K562 (cell line): ENCODE data around the gene GP1BB. TPM values are rescaled to one million over a fixed set of nuclear protein-coding genes. Genes with fewer than 3 reads are reported as not detected.
A peak's percentile ranks its signal among the peaks of the same experiment; 100 is the strongest.

Source experiments
- ATAC-seq: fragments of 200-7000 bp; cut with Tn5 transposase; 3 replicates; pipeline ENCODE4 v1.9.1; 2020; ENCODE audit warnings: moderate library complexity
- BruUV-seq: library from RNA; stranded (reverse); fragments of 400-500 nt; replicated peaks from 2 replicates; lab custom pipeline; 2021; lab: Mats Ljungman, UMichigan
- CTCF ChIA-PET: fragments of 300-600 bp; formaldehyde crosslinking; extraction: SDS; loops from one replicate; lab custom pipeline; 2021; ENCODE audit warnings: low intra/inter-chr PET ratio; lab: Yijun Ruan, JAX
- POLR2A ChIA-PET: fragments of 300-600, 350-650 bp; sonication (Branson Sonifier 250); formaldehyde crosslinking; extraction: SDS; loops from one replicate; lab custom pipeline; 2021; ENCODE audit warnings: antibody characterized with exemption, inconsistent platforms; lab: Yijun Ruan, JAX
- DNase-seq, 4 experiments: peaks; one replicate each; pipeline versions ENCODE4 v3.0.0 to v3.0.0-alpha.2; 2011 to 2018; ENCODE audit warnings: low spot score in 3 of 4, mixed read lengths in 3 of 4; ENCODE audit errors: extremely low read depth in 1 of 4
- FAIRE-seq: peaks from 2 replicates; lab custom pipeline; 2011; peaks lifted over from hg19 to GRCh38; lab: Jason Lieb, UNC
- H2AFZ ChIP-seq: 2 replicates; pipeline ENCODE4 v1.6.0; 2011; ENCODE audit warnings: low read depth, low read length, control low read depth, inconsistent platforms
- H3K27ac ChIP-seq: fragments of 200-600 bp; 3 replicates; pipeline ENCODE4 v1.8.0; 2011; ENCODE audit warnings: low read depth, mild to moderate bottlenecking, control low read depth, inconsistent platforms, low read length, moderate library complexity, mixed read lengths; ENCODE audit errors: extremely low read depth
- H3K27me3 ChIP-seq, 2 experiments: fragments of 300-600 bp in 1 of 2; 2 replicates in 1 of 2; 3 replicates in 1 of 2; pipeline versions ENCODE4 v1.6.0 to v1.8.0; 2011; ENCODE audit warnings: inconsistent platforms in 2 of 2, low read length in 2 of 2, mild to moderate bottlenecking in 1 of 2, mixed read lengths in 1 of 2, moderate library complexity in 1 of 2; ENCODE audit not compliant: control insufficient read depth in 2 of 2, insufficient read depth in 2 of 2
- H3K36me3 ChIP-seq: fragments of 300-600 bp; 3 replicates; pipeline ENCODE4 v1.8.0; 2011; ENCODE audit warnings: mild to moderate bottlenecking, low read length, inconsistent platforms; ENCODE audit not compliant: control insufficient read depth, insufficient read depth
- H3K4me1 ChIP-seq, 2 experiments: fragments of 200-600 bp in 1 of 2; replicated peaks in 1 of 2; 2 replicates in 1 of 2; 3 replicates in 1 of 2; pipeline versions ENCODE4 v1.5.1 to v1.8.0; 2011; ENCODE audit warnings: inconsistent platforms in 2 of 2, low read length in 2 of 2, mild to moderate bottlenecking in 1 of 2, mixed read lengths in 1 of 2, moderate library complexity in 1 of 2; ENCODE audit not compliant: control insufficient read depth in 2 of 2, insufficient read depth in 2 of 2
- H3K4me2 ChIP-seq: 2 replicates; pipeline ENCODE4 v1.6.1; 2011; ENCODE audit warnings: low read length, control low read depth, inconsistent platforms, mixed read lengths; ENCODE audit not compliant: insufficient read depth
- H3K4me3 ChIP-seq: fragments of 200-600 bp; sonication (generic), shearing (Covaris generic); 2 replicates; pipeline ENCODE4 v1.5.1; 2016; ENCODE audit warnings: control low read depth, inconsistent platforms
- H3K79me2 ChIP-seq: fragments of 200-600 bp; 3 replicates; pipeline ENCODE4 v1.8.0; 2011; ENCODE audit warnings: low read length, inconsistent platforms; ENCODE audit not compliant: control insufficient read depth, insufficient read depth
- H3K9ac ChIP-seq, 2 experiments: 2 replicates each; pipeline versions ENCODE4 v1.6.0 to v1.6.1; 2011; ENCODE audit warnings: low read depth in 2 of 2, low read length in 2 of 2, control low read depth in 1 of 2, inconsistent platforms in 1 of 2, mild to moderate bottlenecking in 1 of 2, mixed read lengths in 1 of 2; ENCODE audit not compliant: insufficient read depth in 1 of 2
- H3K9me1 ChIP-seq: one replicate; pipeline ENCODE4 v1.6.0; 2011; ENCODE audit warnings: inconsistent platforms, mild to moderate bottlenecking, low read length, moderate library complexity; ENCODE audit not compliant: control insufficient read depth, insufficient read depth
- H3K9me3 ChIP-seq: replicated peaks from 2 replicates; pipeline ENCODE4 v1.5.1; 2011; ENCODE audit warnings: low read depth, low read length, inconsistent platforms; ENCODE audit not compliant: control insufficient read depth, insufficient read depth
- H4K20me1 ChIP-seq: replicated peaks from 2 replicates; pipeline ENCODE4 v1.6.1; 2011; ENCODE audit warnings: low read length, inconsistent platforms, mixed read lengths; ENCODE audit not compliant: control insufficient read depth, insufficient read depth
- CTCF ChIP-seq, 3 experiments: IDR thresholded peaks in 2 of 3; conservative IDR thresholded peaks in 1 of 3; 2 replicates each; pipeline ENCODE4 v1.5.1; 2011 to 2012; ENCODE audit warnings: low read length in 3 of 3, mild to moderate bottlenecking in 3 of 3, control low read depth in 2 of 3, improper control_type of control experiment in 1 of 3, inconsistent platforms in 1 of 3, low read depth in 1 of 3, mixed read lengths in 1 of 3, moderate library complexity in 1 of 3; ENCODE audit not compliant: insufficient read depth in 2 of 3
- HNRNPLL ChIP-seq: fragments of 200-400 bp; formaldehyde crosslinking; IDR thresholded peaks from 2 replicates; pipeline ENCODE4 v1.6.1; 2017; ENCODE audit warnings: low read length, low read depth, mild to moderate bottlenecking; ENCODE audit not compliant: poor library complexity, severe bottlenecking
- KDM4B ChIP-seq, 2 experiments: fragments of 450-650 bp in 1 of 2; sonication (generic) in 1 of 2; IDR thresholded peaks; 2 replicates each; pipeline ENCODE4 v1.6.1; 2016 to 2017; ENCODE audit warnings: borderline replicate concordance in 2 of 2, antibody characterized with exemption in 1 of 2, low read depth in 1 of 2, mild to moderate bottlenecking in 1 of 2
- KDM5B ChIP-seq: fragments of 200-600 bp; sonication (generic); IDR thresholded peaks from 2 replicates; pipeline ENCODE4 v1.6.1; 2012; ENCODE audit warnings: low read depth, mild to moderate bottlenecking, moderate library complexity, low read length, control low read depth, inconsistent platforms; ENCODE audit not compliant: insufficient replicate concordance
- KLF10 ChIP-seq: fragments of 250-450 bp; sonication (Bioruptor Pico); IDR thresholded peaks from 2 replicates; pipeline ENCODE4 v1.6.1; 2021; ENCODE audit warnings: matching md5 sums
- NFE2 ChIP-seq: IDR thresholded peaks from 2 replicates; pipeline ENCODE4 v1.6.1; 2014; ENCODE audit warnings: antibody characterized with exemption, low read depth
- NFIC ChIP-seq: fragments of 450-650 bp; IDR thresholded peaks from 2 replicates; pipeline ENCODE4 v1.6.1; 2017; ENCODE audit warnings: mild to moderate bottlenecking, inconsistent platforms
- PYGO2 ChIP-seq: fragments of 450-650 bp; IDR thresholded peaks from 2 replicates; pipeline ENCODE4 v1.6.1; 2016; ENCODE audit warnings: mild to moderate bottlenecking, missing genetic modification characterization, moderate library complexity, missing compliant biosample characterization
- RBBP5 ChIP-seq: fragments of 200-600 bp; sonication (generic); IDR thresholded peaks from 2 replicates; pipeline ENCODE4 v1.6.1; 2012; ENCODE audit warnings: borderline replicate concordance, mild to moderate bottlenecking, low read length, control low read depth, inconsistent platforms; ENCODE audit not compliant: insufficient read depth, poor library complexity, severe bottlenecking
- TCF7L2 ChIP-seq: fragments of 150-350 bp; IDR thresholded peaks from 2 replicates; pipeline ENCODE4 v1.6.1; 2016; ENCODE audit warnings: low read depth, mild to moderate bottlenecking, low read length, moderate library complexity
- ZBTB7A ChIP-seq: IDR thresholded peaks from 2 replicates; pipeline ENCODE4 v1.6.1; 2011; ENCODE audit warnings: low read depth, mild to moderate bottlenecking, low read length, moderate library complexity, borderline replicate concordance; ENCODE audit not compliant: control insufficient read depth
- ZNF354B ChIP-seq: fragments of 250-450 bp; sonication (Bioruptor Pico); IDR thresholded peaks from 2 replicates; pipeline ENCODE4 v1.4.0; 2020
- WGBS: fragments of 100-300 bp; shearing (Covaris generic); methylation state at CpG from one replicate; pipeline ENCODE4 v1.1.6; 2016; ENCODE audit warnings: low coverage, mixed read lengths; ENCODE audit not compliant: insufficient coverage; ENCODE audit errors: missing lambda C conversion rate; 5-methylcytosine and 5-hydroxymethylcytosine counted together
- in situ Hi-C: fragments of 300-500 bp; cut with MboI; formaldehyde crosslinking; loops from 4 replicates; pipeline ENCODE4 v1.15.0; 2018; ENCODE audit warnings: inconsistent platforms, mixed read lengths
- intact Hi-C: fragments of 100-400 bp; cut with micrococcal nuclease; formaldehyde crosslinking; loops from 2 replicates; pipeline ENCODE4 v1.14.2; 2022
- polyA plus RNA-seq, 8 experiments: library from polyadenylated mRNA; depleted of rRNA in 4 of 8; stranded (reverse) in 5 of 8; unstranded in 3 of 8; fragments of >200 nt; fragmentation: Nextera tagmentation in 2 of 8; fragmentation: Illumina TruSeq in 1 of 8; extraction: Ambion mirVana in 2 of 8; extraction: Trizol in 1 of 8; gene quantifications; 2 replicates each; pipeline versions ENCODE4 v1.2.1 to v1.2.3, GENCODE V29; 2011 to 2014; ENCODE audit warnings: inconsistent platforms in 1 of 8, missing spikeins in 1 of 8
- total RNA-seq, 7 experiments: library from RNA; depleted of rRNA in 6 of 7; stranded (reverse); fragments of >200 nt in 6 of 7; fragmentation: Illumina TruSeq in 2 of 7; extraction: Trizol in 2 of 7; gene quantifications; 2 replicates each; pipeline versions ENCODE4 v1.2.1 to v1.2.3, GENCODE V29; 2011 to 2021; ENCODE audit warnings: low replicate concordance in 1 of 7

The GP1BB gene
- total and polyA plus RNA-seq, 9 of the 15 experiments (the other 6 are each of a cell fraction or from before 2014, with no cell fraction given) = 0.69 to 162 (median 2.8) TPM

GRCh38 chr22:19694696-19695095 lies 28.6 kb upstream of the GP1BB start:
- Histone ChIP-seq H3K27me3 (peaks cover 0 to 15% of the 10 kb centered on the region in 2 experiments; a peak in 2 of 5 replicates), H4K20me1 (no peaks in the 10 kb centered on the region), H3K4me3 (no peak overlapping the region), H3K9me1 (no peaks in the 10 kb centered on the region), H3K27ac (no peak overlapping the region), H3K36me3 (no peaks in the 10 kb centered on the region), H3K79me2 (no peaks in the 10 kb centered on the region), H3K4me2 (no peak overlapping the region), H3K9me3 (no peaks in the 10 kb centered on the region), H3K4me1 (peaks cover 16 to 33% of the 10 kb centered on the region in 2 experiments; a peak in 4 of 5 replicates), H3K9ac (peak overlapping the region in 1 of 2 experiments; percentile 32; a peak in 1 of 4 replicates), H2AFZ (no peak overlapping the region)
- ChIA-PET POLR2A (interaction anchor here (0.6 kb wide), 1 partner anchor 425 kb away, joined by 4 read pairs; no protein-coding TSS in a partner anchor), CTCF (interaction anchor here (0.9 kb wide), 1 partner anchor 17 kb away, joined by 3 read pairs; no protein-coding TSS in a partner anchor)
- in situ Hi-C loops (no loop called here), intact Hi-C loops (loop anchor here (2.0 kb wide), 1 partner anchor 50 kb away; no protein-coding TSS in a partner anchor)
- WGBS = 71% methylated on average over 13 of the region's 13 CpGs
- ATAC-seq (no peak), DNase-seq (no peak), FAIRE-seq (no peak)
- no peak for TF ChIP-seq NFE2
- TF ChIP-seq HNRNPLL = peak; percentile 48
- peak; percentile 33 for TF ChIP-seq KDM5B
- no peak for TF ChIP-seq PYGO2 (tag)
- TF ChIP-seq KDM4B (IDR thresholded peaks at IDR 0.05; ENCODE audit: borderline replicate concordance in 2 of 2, low read depth in 1 of 2) = no peak
- 0 out of 2 replicates have a peak, but pooled peaks have one; percentile 2 for TF ChIP-seq ZBTB7A
- no peak for TF ChIP-seq KLF10 (CRISPR knock-in tag)
- TF ChIP-seq ZNF354B = no peak
- no peak for TF ChIP-seq NFIC
- TF ChIP-seq RBBP5 = peak; percentile 14
- 0 out of 6 replicates have a peak, but pooled peaks of 1 of the 3 experiments have one; percentile 3 for TF ChIP-seq CTCF (IDR thresholded peaks at IDR 0.05 in 2 of 3, conservative IDR thresholded peaks at IDR 0.05 in 1 of 3; ENCODE audit: insufficient read depth in 2 of 3, low read depth in 1 of 3, low read length in 3 of 3)
- no peak for TF ChIP-seq TCF7L2
- no TSS peak for BruUV-seq
